ENCODE data around the gene PRRX1.

GRCh38 chr1:170659399-170660035 lies 4.4 kb upstream of the PRRX1 start:
- TF ChIP-seq CTCF (conservative IDR thresholded peaks at IDR 0.05 in 1 of 2, IDR thresholded peaks at IDR 0.05 in 1 of 2; ENCODE audit: extremely low read depth in 1 of 2, insufficient read depth in 1 of 2, low read depth in 1 of 2, low read length in 2 of 2), result no peak
- TF ChIP-seq EZH2 (IDR thresholded peaks at IDR 0.05; ENCODE audit: borderline replicate concordance, low read length), result no peak
